Activated T-helper 17 cell treated with anti-CD3 and anti-CD28 coated beads, Interleukin-2, amount 50 U/mL, for 72 hours (primary cell): ENCODE results near the gene RPAP2. TPM values are rescaled to one million over a fixed set of nuclear protein-coding genes. Genes with fewer than 3 reads are reported as not detected.
"Not testable (repeated sequence)": the region's sequence is repeated elsewhere in the genome, so short reads cannot be mapped to it uniquely, and the experiment has no call there.

Source experiments
- ATAC-seq: fragments of 150-1000 bp; cut with Tn5 transposase; replicated peaks from 2 replicates; pipeline ENCODE4 v1.10.0; 2021; ENCODE audit warnings: mild to moderate bottlenecking, moderate library complexity
- H3K27ac Mint-ChIP-seq: one replicate; pipeline ENCODE4 v1.8.0; 2022; ENCODE audit warnings: mixed read lengths
- H3K27me3 Mint-ChIP-seq: one replicate; pipeline ENCODE4 v1.8.0; 2022; ENCODE audit warnings: mixed read lengths
- H3K36me3 Mint-ChIP-seq: one replicate; pipeline ENCODE4 v1.8.0; 2022; ENCODE audit warnings: low read depth, mild to moderate bottlenecking, mixed read lengths
- H3K4me1 Mint-ChIP-seq: one replicate; pipeline ENCODE4 v1.8.0; 2022; ENCODE audit warnings: mixed read lengths
- H3K4me3 Mint-ChIP-seq: one replicate; pipeline ENCODE4 v1.8.0; 2022; ENCODE audit warnings: mild to moderate bottlenecking, mixed read lengths
- H3K9me3 Mint-ChIP-seq: one replicate; pipeline ENCODE4 v1.8.0; 2022; ENCODE audit warnings: mixed read lengths
- total RNA-seq, 2 donors: library from RNA; stranded (reverse); gene quantifications; one replicate each; pipeline ENCODE4 v1.2.3, GENCODE V29; 2022

RPAP2 gene
- total RNA-seq, result 10 to 100 TPM; 25.6 to 29.0 TPM

DNA sequence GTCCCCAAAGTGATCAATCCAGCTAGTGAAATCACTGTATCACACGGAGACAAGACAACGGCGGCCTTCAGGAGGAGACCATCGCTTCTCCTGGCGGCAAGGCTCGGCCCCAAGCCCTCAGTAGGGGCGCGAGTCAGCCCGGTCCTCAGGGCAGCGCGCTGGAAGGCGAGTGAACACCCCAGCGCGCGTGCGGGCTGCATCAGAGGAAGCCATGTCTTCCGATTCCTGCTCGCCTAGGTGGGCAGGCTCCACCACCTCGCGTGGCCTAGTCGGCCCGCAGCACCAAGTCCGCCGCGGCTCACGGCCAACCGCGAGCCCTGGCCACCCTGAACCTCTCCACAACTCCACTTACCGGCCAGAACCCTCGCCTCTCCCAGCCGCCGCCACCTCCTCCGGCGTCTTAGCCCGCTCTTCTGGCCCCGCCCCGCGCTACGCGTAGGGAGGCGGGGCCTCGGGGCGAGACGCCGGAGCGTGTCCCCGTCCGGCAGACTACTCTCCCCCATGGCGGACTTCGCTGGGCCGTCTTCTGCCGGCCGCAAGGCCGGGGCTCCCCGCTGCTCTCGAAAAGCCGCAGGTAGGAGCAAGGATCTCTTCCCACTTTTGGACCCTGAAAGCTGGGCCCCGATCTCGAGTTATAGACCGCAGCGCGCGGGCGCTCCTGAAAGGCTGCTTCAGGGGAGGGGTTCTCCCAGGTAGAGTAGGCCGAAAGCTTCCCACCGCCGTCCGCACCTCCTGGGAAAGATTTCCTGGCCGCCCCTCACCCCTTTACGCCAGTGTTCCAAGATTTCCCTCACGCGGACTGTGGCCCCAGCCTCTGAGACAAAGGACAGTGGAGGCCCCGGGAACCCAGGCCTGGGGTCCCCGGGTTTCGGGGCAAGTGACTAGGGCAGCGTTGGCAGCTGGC is at the start of gene RPAP2, which contains the start of gene GLMN:
TSS of gene RPAP2 (plus strand) at position 487 of the 904 bp plus-strand sequence. CDS start at position 502, 15 bp downstream.
TSS of gene GLMN (minus strand) at position 415 of the 904 bp plus-strand sequence. CDS start 988 bp downstream, outside the sequence.
- Mint-ChIP-seq H3K4me3 (peak within 1 kb of the TSS; percentile 93), H3K9me3 (no peaks in the 10 kb centered on the region), H3K4me1 (peaks cover 19% of the 10 kb centered on the region), H3K27me3 (no peaks in the 10 kb centered on the region), H3K27ac (peak within 1 kb of the TSS; percentile 97), H3K36me3 (peaks cover 84% of the 10 kb centered on the region)
- peak; percentile 98 for ATAC-seq

DNA sequence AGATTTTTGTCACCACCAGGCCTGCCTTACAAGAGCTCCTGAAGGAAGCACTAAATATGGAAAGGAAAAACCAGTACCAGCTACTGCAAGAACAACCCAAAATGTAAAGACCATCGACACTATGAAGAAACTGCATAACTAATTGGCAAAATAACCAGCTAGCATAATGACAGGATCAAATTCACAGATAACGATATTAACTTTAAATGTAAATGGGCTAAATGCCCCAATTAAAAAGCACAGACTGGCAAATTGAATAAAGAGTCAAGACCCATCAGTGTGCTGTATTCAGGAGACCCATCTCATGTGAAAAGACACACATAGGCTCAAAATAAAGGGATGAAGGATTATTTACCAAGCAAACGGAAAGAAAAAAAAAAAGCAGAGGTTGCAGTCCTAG is 44.1 kb upstream of the RPAP2 start:
- H3K27me3 Mint-ChIP-seq, H3K4me3 Mint-ChIP-seq, H3K27ac Mint-ChIP-seq, ATAC-seq, H3K4me1 Mint-ChIP-seq, H3K9me3 Mint-ChIP-seq: not testable (repeated sequence)
- H3K36me3 Mint-ChIP-seq, result peaks cover 96% of the 10 kb centered on the region

DNA sequence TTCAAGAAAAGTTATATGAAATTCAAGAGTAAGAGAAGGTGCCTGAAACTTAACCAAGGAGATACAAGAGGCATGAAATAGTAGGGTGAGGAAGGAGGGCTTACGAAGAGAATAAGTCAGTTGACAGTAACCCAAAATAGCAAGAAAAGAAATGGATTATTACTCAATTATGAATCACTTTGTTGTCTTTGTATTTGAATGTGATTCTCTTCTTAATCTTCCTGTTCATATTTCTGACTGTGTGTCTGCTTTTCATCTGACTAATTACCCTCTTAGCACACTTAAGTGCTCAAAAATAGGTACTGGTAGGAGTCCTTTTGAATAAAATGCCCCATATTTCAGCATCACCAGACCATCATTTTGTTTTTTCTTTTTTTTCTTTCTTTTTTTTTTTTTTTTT is 39.5 kb upstream of the RPAP2 start:
- Mint-ChIP-seq H3K27me3 (no peaks in the 10 kb centered on the region), H3K9me3 (no peaks in the 10 kb centered on the region), H3K4me1 (no peaks in the 10 kb centered on the region), H3K27ac (no peak overlapping the region), H3K4me3 (no peak overlapping the region), H3K36me3 (peaks cover 100% of the 10 kb centered on the region)
- no peak for ATAC-seq

DNA sequence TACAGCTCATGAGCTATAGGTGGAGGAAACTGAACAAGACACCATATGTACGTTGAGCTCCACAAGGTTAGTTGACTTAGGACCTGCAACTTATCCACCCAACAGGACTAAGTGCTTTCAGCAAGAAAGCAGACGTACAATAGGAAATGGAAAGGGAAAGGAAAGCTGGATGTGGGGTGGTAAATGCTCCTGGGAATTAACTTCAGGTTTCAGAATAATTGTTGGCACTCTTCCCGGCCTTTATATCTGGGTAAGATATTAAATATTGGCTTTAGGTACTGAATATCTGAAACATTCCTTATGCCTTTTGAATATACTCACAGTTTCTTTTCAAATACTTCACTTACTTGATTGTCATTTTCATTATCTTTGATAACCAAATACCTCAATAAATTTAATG is 36.3 kb upstream of the RPAP2 start:
- Mint-ChIP-seq H3K27ac (no peak overlapping the region), H3K9me3 (no peaks in the 10 kb centered on the region), H3K36me3 (peaks cover 96% of the 10 kb centered on the region), H3K4me3 (no peak overlapping the region), H3K4me1 (no peaks in the 10 kb centered on the region), H3K27me3 (no peaks in the 10 kb centered on the region)
- no peak for ATAC-seq

DNA sequence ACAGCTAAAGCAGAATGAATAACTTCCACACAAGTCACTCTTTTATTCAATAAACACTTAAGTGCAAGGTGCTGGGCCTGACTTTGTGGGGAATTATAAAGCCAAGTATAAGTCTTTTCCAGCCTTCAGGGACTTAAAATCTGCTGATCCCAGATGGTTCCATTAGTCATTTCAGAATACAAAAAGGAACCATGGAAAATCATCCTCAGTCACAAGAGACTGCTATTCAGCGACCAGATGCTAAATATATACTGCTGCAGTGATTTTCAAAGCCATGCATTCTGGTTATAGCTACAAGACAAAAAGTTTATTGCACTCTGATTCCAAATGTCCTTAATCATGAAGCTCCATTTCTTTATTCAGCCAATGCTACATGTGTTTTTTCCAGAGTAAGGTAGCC is 25.8 kb upstream of the RPAP2 start:
- H3K36me3 Mint-ChIP-seq, result peaks cover 87% of the 10 kb centered on the region

DNA sequence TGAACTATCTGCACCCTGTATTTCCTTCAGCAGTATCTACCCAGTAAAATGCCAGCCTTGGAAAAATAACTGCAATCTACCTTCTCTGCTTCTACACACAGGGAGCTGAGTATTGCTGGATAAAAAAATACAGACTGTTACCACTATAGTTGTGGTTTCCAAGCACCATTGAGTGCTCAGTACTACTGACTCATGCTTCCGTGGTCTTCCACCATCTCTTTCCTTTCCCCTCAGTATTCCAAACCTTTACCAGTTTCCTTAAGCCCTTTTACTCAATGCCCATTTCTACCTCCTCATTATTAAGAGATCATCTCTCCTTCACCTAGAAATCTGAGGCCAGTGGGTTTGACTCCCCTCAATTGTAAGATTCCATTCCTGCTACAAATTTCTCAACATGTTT is 23.9 kb upstream of the RPAP2 start:
- H3K36me3 Mint-ChIP-seq, result peaks cover 81% of the 10 kb centered on the region
- peaks cover 12% of the 10 kb centered on the region for H3K4me1 Mint-ChIP-seq
- H3K9me3 Mint-ChIP-seq, result no peaks in the 10 kb centered on the region
- peak overlapping the region; percentile 0 for H3K27ac Mint-ChIP-seq
- H3K4me3 Mint-ChIP-seq, result no peak overlapping the region
- no peaks in the 10 kb centered on the region for H3K27me3 Mint-ChIP-seq
- no peak for ATAC-seq

More for the DNA sequence above, 25.8 kb upstream of the RPAP2 start:
- H3K9me3 Mint-ChIP-seq, result no peaks in the 10 kb centered on the region
- ATAC-seq, result no peak
- H3K27ac Mint-ChIP-seq, result no peak overlapping the region
- H3K27me3 Mint-ChIP-seq, result no peaks in the 10 kb centered on the region
- peaks cover 12% of the 10 kb centered on the region for H3K4me1 Mint-ChIP-seq
- no peak overlapping the region for H3K4me3 Mint-ChIP-seq

DNA sequence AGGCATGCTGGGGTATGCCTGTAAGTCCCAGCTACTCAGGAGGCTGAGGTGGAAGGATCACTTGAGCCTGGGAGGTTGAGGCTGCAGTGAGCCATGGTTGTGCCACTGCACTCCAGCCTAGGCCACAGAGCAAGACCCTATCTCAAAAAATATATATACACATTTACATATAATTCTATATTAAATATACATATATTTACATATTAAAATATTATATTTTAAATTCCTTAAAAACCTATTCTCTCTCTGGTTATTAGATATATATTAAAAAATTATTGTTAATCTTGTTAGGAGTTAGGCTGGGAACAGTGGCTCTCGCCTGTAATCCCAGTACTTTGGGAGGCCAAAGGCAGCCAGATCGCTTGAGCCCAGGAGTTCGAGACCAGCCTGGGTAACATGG is 22.8 kb upstream of the RPAP2 start:
- H3K4me3 Mint-ChIP-seq, result no peak overlapping the region
- H3K36me3 Mint-ChIP-seq, result peaks cover 82% of the 10 kb centered on the region
- no peak for ATAC-seq
- H3K9me3 Mint-ChIP-seq, result no peaks in the 10 kb centered on the region
- H3K27me3 Mint-ChIP-seq, result no peaks in the 10 kb centered on the region
- no peak overlapping the region for H3K27ac Mint-ChIP-seq
- H3K4me1 Mint-ChIP-seq, result peaks cover 12% of the 10 kb centered on the region

DNA sequence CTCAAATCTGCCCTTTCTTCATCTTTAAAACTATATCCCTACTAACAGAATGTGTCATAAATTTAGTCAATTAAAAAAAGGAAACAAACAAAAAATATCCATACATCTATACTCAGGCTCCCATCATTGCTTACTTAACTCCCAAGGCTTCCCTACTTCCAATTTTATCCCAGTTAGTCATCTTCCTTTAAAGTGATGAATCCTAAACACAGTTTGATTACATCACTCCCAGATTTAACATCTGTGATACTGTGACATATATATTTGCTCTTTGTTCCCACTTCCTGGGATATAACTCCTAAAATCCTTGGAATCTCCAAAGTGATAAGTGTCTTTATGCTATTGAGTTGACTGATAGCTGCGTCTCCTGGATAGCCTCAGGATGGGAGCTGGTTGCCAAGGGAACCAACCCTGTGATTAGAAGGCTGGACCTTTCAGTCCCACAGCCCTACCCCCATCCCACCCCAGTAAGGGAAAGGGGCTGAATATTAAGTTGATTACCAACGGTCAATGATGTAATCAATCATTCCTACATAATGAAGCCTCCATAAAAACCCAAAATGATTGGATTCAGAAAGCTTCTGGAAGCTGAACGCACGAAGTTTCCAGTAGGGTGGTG is 21.6 kb upstream of the RPAP2 start:
- peaks cover 88% of the 10 kb centered on the region for H3K36me3 Mint-ChIP-seq
- no peaks in the 10 kb centered on the region for H3K27me3 Mint-ChIP-seq
- H3K27ac Mint-ChIP-seq, result no peak overlapping the region
- H3K4me3 Mint-ChIP-seq, result no peak overlapping the region
- ATAC-seq, result no peak
- peaks cover 14% of the 10 kb centered on the region for H3K4me1 Mint-ChIP-seq
- no peaks in the 10 kb centered on the region for H3K9me3 Mint-ChIP-seq

DNA sequence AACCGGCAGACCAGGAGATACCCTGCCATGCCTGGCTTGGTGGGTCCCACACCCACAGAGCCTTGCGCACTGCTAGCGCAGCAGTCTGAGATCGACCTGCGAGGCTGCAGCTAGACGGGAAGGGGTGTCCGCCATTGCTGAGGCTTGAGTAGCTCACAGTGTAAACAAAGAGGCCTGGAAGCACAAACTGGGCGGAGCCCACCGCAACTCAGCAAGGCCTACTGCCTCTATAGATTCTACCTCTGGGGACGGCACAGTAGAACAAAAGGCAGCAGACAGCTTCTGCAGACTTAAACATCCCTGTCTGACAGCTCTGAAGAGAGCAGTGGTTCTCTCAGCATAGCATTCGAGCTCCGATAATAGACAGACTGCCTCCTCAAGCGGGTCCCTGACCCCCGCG is 19.1 kb upstream of the RPAP2 start:
- Mint-ChIP-seq H3K36me3 (peaks cover 88% of the 10 kb centered on the region), H3K4me1 (peaks cover 26% of the 10 kb centered on the region)
- ATAC-seq, H3K4me3 Mint-ChIP-seq, H3K27ac Mint-ChIP-seq, H3K9me3 Mint-ChIP-seq, H3K27me3 Mint-ChIP-seq: not testable (repeated sequence)

DNA sequence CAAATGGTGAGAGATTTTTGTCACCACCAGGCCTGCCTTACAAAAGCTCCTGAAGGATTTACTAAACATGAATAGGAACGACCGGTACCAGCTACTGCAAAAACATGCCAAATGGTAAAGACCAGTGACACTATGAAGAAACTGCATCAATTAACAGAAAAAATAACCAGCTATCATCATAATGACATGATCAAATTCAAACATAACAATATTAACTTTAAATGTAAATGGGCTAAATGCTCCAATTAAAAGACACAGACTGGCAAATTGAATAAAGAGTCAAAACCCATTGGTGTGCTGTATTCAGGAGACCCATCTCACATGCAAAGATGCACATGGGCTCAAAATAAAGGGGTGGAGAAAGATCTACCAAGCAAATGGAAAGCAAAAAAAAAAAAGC is 17.4 kb upstream of the RPAP2 start:
- H3K9me3 Mint-ChIP-seq, H3K4me3 Mint-ChIP-seq, H3K27me3 Mint-ChIP-seq, ATAC-seq: not testable (repeated sequence)
- H3K36me3 Mint-ChIP-seq, result peaks cover 94% of the 10 kb centered on the region
- H3K4me1 Mint-ChIP-seq, result peaks cover 17% of the 10 kb centered on the region
- peak overlapping the region; percentile 48 for H3K27ac Mint-ChIP-seq

DNA sequence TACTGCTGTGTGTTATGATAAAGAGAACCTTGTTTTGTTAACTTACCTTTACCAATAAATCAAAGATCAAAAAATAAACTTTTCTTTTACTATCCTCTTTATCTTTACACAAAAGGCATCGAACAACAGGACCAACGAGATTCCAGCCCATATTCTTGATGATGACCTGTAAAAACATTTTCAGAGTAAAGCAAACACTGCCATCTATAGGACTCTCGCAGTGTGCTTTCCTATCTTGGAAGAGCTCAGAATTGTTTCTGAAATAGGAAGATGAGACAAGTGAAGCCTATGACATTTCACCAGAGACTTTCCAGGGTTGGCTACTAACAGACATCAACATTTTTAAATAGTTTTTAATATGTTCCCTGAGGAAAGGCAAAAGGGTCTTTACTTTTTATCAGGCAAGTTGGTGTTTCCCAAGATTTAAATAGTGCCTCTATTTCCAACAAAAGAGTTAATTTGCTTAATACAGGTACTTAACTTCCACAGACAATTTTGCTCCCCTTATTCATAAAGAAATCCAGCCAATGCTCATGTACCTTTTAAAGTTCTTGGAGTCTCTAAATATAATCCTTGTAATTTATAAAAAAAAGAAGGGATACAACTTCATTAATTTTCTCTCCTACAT is 7.4 kb upstream of the RPAP2 start:
- Mint-ChIP-seq H3K4me1 (peaks cover 11% of the 10 kb centered on the region), H3K27me3 (no peaks in the 10 kb centered on the region), H3K4me3 (no peak overlapping the region), H3K9me3 (no peaks in the 10 kb centered on the region), H3K27ac (no peak overlapping the region), H3K36me3 (peaks cover 83% of the 10 kb centered on the region)
- ATAC-seq, result no peak

DNA sequence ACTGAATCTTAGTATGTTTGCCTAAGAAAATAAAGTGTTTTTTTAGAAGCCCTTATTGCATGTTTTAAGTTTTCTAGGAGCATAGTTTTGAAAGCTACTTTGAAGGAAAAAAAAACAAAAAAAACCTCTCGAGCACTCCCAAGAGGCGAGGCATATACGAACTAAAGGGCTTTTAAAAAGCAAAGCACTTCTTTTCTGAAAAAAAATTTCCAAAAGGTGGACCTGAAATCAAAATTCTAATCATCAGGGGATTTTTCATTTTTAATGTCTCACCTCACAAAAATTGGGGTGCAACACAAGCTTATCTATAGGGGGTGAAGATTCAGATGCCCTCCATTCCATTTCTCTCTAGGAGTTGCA is 666 bp upstream of the RPAP2 start:
- H3K27me3 Mint-ChIP-seq, result no peaks in the 10 kb centered on the region
- H3K27ac Mint-ChIP-seq, result peak overlapping the region; percentile 97
- H3K4me1 Mint-ChIP-seq, result peaks cover 24% of the 10 kb centered on the region
- peaks cover 85% of the 10 kb centered on the region for H3K36me3 Mint-ChIP-seq
- peak overlapping the region; percentile 93 for H3K4me3 Mint-ChIP-seq
- H3K9me3 Mint-ChIP-seq, result no peaks in the 10 kb centered on the region
- no peak for ATAC-seq

DNA sequence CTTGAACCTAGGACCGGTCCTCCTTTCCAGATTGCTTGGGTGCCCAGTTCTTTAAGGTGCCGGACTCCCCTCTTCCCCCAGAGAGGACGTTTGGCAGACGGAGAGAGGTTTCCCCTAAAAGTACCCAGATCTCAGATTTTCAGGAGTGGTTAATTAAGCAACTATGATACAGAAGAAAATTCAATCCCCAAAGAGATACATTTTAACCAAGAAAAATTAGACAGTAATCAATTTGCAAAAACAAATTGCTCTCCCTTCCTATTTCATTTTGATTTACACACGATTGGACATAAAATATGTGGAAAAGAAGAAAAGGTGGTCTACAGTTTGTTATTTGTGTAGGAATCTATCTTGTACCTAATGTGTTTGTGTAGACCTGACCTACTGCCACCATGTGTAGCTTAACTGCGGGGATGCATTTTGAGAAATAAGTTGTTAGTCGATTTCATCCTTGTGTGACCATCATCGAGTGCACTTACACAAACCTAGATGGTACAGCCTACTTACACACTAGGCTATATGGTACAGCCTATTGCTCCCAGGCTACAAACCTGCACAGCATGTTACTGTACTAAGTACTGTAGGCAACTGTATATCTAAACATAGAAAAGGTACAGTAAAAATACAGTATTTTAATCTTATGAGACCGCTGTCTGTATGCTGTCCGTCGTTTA is 755 bp downstream of the RPAP2 start:
- H3K4me1 Mint-ChIP-seq, result peaks cover 19% of the 10 kb centered on the region
- H3K4me3 Mint-ChIP-seq, result peak overlapping the region; percentile 93
- H3K27ac Mint-ChIP-seq, result peak overlapping the region; percentile 97
- H3K27me3 Mint-ChIP-seq, result no peaks in the 10 kb centered on the region
- no peak for ATAC-seq
- no peaks in the 10 kb centered on the region for H3K9me3 Mint-ChIP-seq
- H3K36me3 Mint-ChIP-seq, result peaks cover 84% of the 10 kb centered on the region

DNA sequence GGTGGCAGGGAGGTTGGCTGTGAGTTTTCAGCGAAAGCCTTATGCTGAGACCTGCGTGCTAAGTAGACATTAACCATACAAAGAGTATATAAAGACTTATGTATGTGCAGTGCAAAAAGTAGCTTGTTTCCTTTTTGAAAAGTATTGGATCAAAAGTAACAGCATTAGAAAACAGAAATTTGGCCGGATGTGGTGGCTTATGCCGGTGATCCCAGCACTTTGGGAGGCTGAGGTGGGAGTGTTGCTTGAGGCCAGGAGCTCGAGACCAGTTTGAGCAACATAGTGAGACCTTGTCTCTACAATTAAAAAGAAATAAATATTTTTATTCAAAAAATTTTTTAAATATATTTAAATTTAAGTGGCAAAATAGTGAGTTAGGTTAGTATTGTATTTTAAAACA is 2.2 kb downstream of the RPAP2 start:
- Mint-ChIP-seq H3K4me3 (no peak overlapping the region), H3K27me3 (no peaks in the 10 kb centered on the region), H3K36me3 (peaks cover 87% of the 10 kb centered on the region), H3K27ac (no peak overlapping the region), H3K9me3 (no peaks in the 10 kb centered on the region), H3K4me1 (peaks cover 12% of the 10 kb centered on the region)
- ATAC-seq, result no peak
